GM19467 (cell line): ENCODE data around the gene SNRNP35.
"Not testable (repeated sequence)": the region's sequence is repeated elsewhere in the genome, so short reads cannot be mapped to it uniquely, and the experiment has no call there.

Source experiments
- ATAC-seq: cut with Tn5 transposase; IDR thresholded peaks from one replicate; pipeline ENCODE4 v1.9.1; 2021; ENCODE audit warnings: mild to moderate bottlenecking, moderate library complexity; ENCODE audit not compliant: unreplicated experiment

The SNRNP35 gene, protein sequence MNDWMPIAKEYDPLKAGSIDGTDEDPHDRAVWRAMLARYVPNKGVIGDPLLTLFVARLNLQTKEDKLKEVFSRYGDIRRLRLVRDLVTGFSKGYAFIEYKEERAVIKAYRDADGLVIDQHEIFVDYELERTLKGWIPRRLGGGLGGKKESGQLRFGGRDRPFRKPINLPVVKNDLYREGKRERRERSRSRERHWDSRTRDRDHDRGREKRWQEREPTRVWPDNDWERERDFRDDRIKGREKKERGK

DNA sequence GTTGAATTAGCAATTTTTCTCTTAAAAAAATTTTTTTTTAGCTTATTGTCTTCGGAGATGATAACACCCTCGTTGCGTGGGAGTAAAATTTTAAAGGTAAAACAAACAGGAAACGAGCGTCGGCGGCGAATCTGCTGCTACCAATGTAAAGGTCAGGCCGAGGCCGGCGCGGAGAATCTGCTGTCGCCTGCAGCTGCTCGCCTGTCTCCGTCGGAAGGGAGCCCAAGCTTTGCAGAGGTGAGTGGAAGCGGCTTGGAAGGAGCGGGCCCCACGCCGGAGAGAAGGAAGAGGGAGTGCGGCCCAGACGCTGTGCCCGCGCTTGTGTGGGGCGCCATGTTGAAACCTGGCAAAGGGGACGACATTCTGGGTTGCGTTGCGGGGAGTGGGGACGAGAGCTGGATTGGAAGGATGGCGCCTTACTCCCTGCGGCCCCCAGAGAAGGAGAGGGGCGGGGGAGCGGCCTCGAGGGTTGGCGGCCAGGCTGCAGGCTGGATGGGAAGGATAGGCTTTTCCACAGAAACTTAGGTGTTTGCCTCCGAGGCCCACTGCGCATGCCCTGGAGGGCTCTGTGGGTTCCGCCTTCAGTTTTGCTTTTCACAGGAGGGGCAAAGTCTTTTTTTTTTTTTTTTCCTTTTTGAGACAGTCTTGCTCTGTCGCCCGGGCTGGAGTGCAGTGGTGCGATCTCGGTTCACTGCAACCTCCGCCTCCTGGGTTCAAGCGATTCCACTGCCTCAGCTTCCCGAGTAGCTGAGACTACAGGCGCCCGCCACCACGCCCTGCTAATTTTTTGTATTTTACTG, at the start of gene SNRNP35:
Gene SNRNP35 (plus strand): TSS at position 160 of the 800 bp plus-strand sequence. CDS start 7,402 bp downstream, outside the sequence.
- ATAC-seq = peak; percentile 48

GRCh38 chr12:123408619-123409018, 49.3 kb upstream of the SNRNP35 start:
- ATAC-seq = not testable (repeated sequence)

GRCh38 chr12:123409284-123410040, 48.5 kb upstream of the SNRNP35 start:
- ATAC-seq = not testable (repeated sequence)

GRCh38 chr12:123410041-123410412, 47.9 kb upstream of the SNRNP35 start:
- ATAC-seq = no peak

- no peak for ATAC-seq
Measured at GRCh38 chr12:123421314-123421713, 36.6 kb upstream of the SNRNP35 start.

DNA sequence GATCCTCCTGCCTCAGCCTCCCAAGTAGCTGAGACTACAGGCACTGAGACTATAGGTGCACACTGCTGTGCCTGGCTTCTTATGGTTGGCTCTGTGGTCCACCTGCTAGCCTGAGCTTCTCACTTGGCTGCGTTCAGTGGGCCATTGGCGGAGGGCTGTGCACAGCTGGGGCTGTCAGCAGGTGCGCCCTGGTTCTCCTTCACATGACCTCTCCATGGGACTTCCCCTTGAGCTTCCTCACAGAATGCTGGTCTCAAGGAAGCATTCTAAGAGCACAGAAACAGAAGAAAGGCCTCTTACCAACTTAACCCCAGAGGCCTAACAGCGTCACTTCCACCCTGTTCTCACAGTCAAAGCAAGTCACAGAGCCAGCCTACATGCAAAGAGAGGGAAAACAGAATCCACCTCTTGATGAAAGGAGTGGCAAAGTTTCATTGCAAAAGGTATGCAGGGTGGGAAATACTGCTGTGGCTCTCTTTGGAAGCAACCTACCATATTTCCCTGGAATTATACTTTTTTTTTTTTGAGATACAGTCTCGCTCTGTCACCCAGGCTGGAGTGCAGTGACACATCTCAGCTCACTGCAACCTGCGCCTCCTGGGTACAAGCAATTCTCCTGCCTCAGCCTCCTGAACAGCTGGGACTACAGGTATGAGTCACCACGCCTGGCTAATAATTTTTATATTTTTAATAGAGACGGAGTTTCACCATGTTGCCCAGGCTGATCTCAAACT, 30.7 kb upstream of the SNRNP35 start:
- peak; percentile 93 for ATAC-seq

- ATAC-seq = no peak
Measured at GRCh38 chr12:123428591-123428990, 29.3 kb upstream of the SNRNP35 start.

DNA sequence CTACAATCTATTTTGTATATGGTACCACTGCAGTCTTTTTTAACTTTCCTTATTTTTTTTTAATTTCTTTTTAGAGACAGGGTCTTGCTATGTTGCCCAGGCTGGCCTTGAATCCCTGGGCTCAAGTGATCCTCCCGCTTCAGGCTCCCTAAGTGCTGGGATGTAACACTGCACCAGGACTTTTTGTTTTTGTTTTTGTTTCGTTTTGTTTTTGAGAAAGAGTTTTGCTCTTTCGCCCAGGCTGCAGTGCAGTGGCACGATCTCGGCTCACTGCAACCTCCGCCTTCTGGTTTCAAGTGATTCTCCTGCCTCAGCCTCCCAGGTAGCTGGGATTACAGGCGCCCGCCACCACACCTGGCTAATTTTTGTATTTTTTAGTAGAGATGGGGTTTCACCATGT, 28.8 kb upstream of the SNRNP35 start:
- ATAC-seq = not testable (repeated sequence)

DNA sequence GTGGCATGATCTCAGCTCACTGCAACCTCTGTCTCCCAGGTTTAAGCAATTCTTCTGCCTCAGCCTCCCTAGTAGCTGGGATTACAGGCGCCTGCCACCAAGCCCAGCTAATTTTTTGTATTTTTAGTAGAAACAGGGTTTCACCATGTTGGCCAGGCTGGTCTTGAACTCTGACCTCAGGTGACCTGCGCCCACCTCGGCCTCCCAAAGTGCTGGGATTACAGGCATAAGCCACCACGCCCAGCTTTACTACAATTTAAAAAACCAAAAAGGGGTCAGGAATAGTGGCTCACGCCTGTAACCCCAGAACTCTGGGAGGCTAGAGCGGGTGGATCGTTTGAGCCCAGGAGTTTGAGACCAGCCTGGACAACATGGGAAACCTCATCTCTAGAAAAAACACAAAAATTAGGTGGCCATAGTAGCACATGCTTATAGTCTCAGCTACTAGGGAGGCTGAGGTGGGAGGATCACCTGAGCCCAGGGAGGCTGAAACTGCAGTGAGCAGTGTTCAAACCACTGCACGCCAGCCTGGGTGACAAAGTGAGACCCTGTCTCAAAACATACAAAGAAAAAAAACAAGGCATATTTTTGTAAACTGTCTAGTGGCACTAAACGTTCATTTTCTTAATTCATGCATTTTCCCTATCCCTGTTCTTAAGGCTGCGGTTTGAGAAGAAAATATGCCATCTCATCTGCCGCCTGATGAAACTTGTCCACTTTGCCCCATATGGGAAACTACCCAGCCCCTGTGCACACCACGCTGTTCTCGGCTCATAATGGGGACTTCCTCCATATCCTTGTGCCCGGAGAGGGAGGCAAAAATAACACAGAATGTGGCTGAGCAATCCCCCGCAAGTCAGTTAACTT, 25.8 kb upstream of the SNRNP35 start:
- not testable (repeated sequence) for ATAC-seq

DNA sequence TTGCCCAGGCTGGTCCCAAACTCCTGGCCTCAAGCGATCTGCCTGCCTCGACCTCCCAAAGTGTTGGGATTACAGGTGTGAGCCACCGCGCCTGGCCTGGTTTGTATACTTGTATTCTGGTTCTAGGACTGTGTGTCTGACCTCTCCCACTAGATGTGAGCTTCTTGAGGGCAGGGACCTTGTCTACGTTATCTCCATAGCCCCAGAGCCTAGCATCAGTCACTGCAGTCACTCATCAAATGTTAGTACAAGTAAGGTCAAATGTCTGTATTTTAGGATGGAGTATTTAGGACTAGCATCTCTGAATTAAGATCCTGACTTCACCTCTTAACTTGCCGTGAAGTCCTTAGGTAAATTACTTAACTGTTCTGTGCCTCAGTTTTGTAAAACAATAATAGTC, 24.3 kb upstream of the SNRNP35 start:
- no peak for ATAC-seq

DNA sequence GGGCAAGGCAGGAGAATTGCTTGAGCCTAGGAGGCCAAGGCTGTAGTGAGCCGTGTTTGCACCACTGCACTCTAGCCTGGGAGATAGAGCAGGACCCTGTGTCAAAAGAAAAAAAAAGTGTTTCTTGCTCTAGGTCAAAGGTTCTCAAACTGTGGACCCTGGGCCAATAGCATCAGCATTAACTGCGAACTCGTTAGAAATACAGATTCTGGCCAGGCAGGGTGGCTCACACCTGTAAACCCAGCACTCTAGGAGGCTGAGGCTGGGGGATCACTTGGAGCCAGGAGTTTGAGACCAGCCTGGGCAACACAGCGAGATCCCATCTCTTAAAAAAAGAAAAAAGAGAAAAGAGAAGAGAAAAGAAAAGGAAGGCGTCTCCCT, 22.3 kb upstream of the SNRNP35 start:
- ATAC-seq = no peak

DNA sequence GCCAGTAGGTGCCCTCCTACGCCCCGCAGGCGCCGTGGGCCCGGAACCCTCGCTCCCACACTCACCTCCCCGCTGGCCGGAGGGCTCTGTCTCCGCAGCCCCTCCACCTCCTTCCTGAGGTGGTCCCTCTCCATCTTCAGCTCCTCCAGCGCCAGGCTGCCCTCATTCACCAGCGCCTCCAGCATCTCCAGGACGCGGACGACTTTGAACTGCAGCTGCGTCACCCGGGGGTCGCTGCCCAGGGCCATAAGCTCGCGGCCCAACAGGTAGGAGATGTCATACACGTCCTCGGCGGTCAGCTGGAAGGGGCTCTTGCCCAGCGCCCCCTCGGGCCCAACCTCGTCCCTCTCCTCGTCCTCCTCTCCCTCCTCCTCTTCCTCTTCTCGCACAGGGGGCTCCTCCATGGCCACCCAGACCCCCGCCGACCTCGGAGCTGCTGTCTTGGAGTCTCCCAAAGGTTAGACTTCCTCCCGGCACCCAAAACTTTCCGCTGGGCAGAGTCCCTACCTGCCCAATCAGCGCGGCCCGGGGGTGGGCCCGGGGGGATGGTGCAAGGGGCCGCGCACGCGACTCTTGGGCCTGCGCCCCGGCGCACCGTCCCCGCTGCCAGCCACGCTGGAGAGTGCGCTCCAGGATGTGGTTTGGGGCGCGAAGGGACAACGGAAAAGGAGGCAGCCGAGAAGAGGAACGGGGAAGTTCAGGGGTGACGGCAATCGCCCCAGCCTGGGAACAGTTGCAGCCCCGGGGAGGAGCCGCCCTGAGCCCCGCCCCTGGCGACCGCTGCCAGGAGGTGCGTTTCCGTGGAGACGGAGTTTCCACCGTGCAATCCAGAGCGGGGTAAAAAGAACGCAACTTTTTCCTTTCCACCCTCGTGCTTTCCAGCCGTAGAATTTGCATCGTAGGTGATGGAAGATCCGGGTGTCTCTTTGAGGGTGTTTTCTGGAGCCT, 21.6 kb upstream of the SNRNP35 start, which contains the start of gene RILPL2:
Gene RILPL2 (minus strand): TSS at position 668 of the 948 bp plus-strand sequence. CDS start 264 bp downstream, at position 404.
- ATAC-seq = peak; percentile 74

- no peak for ATAC-seq
Measured at GRCh38 chr12:123441523-123442164, 16.3 kb upstream of the SNRNP35 start.

DNA sequence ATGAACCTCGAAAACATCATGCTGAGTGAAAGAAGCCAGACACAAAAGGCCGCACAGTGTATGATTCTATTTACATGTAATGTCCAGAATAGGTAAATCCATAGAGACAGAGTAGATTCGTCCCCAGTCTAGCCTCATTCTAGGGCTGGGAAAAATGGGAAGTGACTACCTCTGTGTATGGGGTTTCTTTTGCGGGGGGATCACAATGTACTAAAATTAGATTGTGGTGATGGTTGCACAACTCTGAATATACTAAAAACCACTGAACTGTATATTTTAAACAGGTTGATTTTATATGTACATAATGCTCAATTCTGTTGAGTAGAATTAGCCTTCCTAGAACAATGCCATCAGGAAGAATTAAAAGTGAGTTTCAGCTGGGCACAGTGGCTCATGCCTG, 15.2 kb upstream of the SNRNP35 start:
- no peak for ATAC-seq

DNA sequence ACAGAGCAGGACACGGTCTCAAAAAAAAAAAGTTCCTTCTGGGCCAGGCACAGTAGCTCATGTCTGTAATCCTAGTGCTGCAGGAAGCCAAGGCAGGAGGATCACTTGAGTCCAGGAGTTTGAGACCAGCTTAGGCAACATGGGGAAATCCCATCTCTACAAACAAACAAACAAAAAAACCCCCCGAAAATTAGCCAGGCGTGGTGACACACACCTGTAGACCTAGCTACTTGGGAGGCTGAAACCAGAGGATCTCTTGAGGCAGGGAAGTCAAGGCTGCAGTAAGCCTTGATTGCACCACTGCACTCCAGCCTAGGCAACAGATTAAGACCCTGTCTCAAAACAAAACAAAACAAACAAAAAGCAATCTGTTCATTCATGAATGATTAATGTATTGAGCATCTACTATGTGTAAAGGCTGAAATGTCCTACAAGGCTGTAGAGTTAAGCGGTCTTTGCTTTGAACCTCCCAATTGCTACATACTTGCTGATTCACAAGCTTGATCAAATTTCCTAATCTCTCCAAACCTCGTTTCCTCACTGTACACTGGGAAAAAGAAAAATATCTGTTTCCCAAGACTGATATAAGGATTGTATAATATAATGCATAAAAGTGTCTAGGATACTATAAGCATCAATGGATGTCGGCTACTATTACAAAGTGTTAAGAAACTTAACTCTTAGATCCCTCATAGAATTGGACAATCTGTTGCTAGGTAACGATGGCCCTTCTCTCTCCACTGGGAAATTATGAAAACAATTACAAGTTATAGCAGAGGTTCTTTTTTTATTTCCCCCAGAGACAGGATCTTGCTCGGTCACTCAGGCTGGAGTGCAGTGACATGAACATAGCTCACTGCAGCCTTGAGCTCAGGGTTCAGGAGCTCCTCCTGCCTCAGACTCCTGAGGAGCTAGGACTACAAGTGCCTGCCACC, 13.6 kb upstream of the SNRNP35 start:
- no peak for ATAC-seq

GRCh38 chr12:123445388-123446332, 12.3 kb upstream of the SNRNP35 start:
- ATAC-seq = no peak
